ENCODE results near the gene FAM107B. TPM values are rescaled to one million over a fixed set of nuclear protein-coding genes. Genes with fewer than 3 reads are reported as not detected.

FAM107B gene
- total and polyA plus RNA-seq, 7 donors: 12.8 to 111 (median 15.0) TPM

GRCh38 chr10:14536241-14537213 is 238.2 kb downstream of the FAM107B start:
- intact Hi-C loops (cut with DNase I): loop anchor here (5.0 kb wide), 2 partner anchors 286 to 301 kb away; partner anchors contain the start of genes CDNF, HSPA14 and MSANTD7
- H3K27me3 ChIP-seq: no peaks in the 10 kb centered on the region
- H3K9me3 ChIP-seq: no peaks in the 10 kb centered on the region
- no peak overlapping the region for H3K4me3 ChIP-seq
- TF ChIP-seq EP300 (IDR thresholded peaks at IDR 0.05) (no peak), POLR2A (IDR thresholded peaks at IDR 0.05) (no peak), POLR2AphosphoS5 (IDR thresholded peaks at IDR 0.05) (no peak), CTCF (IDR thresholded peaks at IDR 0.05) (peak; percentile 40 to 64 (median 44))
- peak; percentile 82 for DNase-seq
- 66 to 72% methylated on average over 21 of the region's 21 CpGs for WGBS, 2 donors
- H3K4me1 ChIP-seq: peaks cover 0 to 5% (median 0%) of the 10 kb centered on the region in 4 donors
- no peaks in the 10 kb centered on the region for H3K36me3 ChIP-seq
- no peak overlapping the region for H3K27ac ChIP-seq

GRCh38 chr10:14535457-14536130 is 239.1 kb downstream of the FAM107B start:
- Histone ChIP-seq H3K4me3 (no peak overlapping the region), H3K4me1 (peaks cover 0 to 5% (median 0%) of the 10 kb centered on the region in 4 donors), H3K9me3 (no peaks in the 10 kb centered on the region), H3K27ac (no peak overlapping the region), H3K36me3 (no peaks in the 10 kb centered on the region), H3K27me3 (no peaks in the 10 kb centered on the region)
- DNase-seq: no peak
- TF ChIP-seq CTCF (IDR thresholded peaks at IDR 0.05) (no peak), POLR2AphosphoS5 (IDR thresholded peaks at IDR 0.05) (no peak), EP300 (IDR thresholded peaks at IDR 0.05) (no peak), POLR2A (IDR thresholded peaks at IDR 0.05) (no peak)
- 40 to 68% methylated on average over 7 of the region's 7 CpGs for WGBS, 2 donors
- intact Hi-C loops (cut with DNase I): loop anchor here (5.0 kb wide), 2 partner anchors 287 to 302 kb away; partner anchors contain the start of genes CDNF, HSPA14 and MSANTD7

- no peaks in the 10 kb centered on the region for H3K9me3 ChIP-seq
- WGBS, 2 donors: 82 to 90% methylated on average over 7 of the region's 7 CpGs
- intact Hi-C loops (cut with DNase I): no loop called here
- TF ChIP-seq CTCF (IDR thresholded peaks at IDR 0.05) (no peak), POLR2A (IDR thresholded peaks at IDR 0.05) (no peak), EP300 (IDR thresholded peaks at IDR 0.05) (no peak), POLR2AphosphoS5 (IDR thresholded peaks at IDR 0.05) (no peak)
- H3K4me1 ChIP-seq: peaks cover 0 to 5% (median 0%) of the 10 kb centered on the region in 4 donors
- DNase-seq: no peak
- H3K27ac ChIP-seq: no peak overlapping the region
- no peaks in the 10 kb centered on the region for H3K27me3 ChIP-seq
- H3K4me3 ChIP-seq: no peak overlapping the region
- H3K36me3 ChIP-seq: peaks cover 0 to 10% (median 4%) of the 10 kb centered on the region in 4 donors
Observed at GRCh38 chr10:14534152-14534551, 240.5 kb downstream of the FAM107B start.

GRCh38 chr10:14533295-14533694 is 241.4 kb downstream of the FAM107B start:
- intact Hi-C loops (cut with DNase I): no loop called here
- no peak for TF ChIP-seq POLR2AphosphoS5 (IDR thresholded peaks at IDR 0.05)
- TF ChIP-seq POLR2A (IDR thresholded peaks at IDR 0.05): no peak
- no peak for TF ChIP-seq CTCF (IDR thresholded peaks at IDR 0.05)
- no peak for TF ChIP-seq EP300 (IDR thresholded peaks at IDR 0.05)
- H3K36me3 ChIP-seq: peaks cover 0 to 12% (median 4%) of the 10 kb centered on the region in 4 donors

More at GRCh38 chr10:14533295-14533694, 241.4 kb downstream of the FAM107B start:
- no peaks in the 10 kb centered on the region for H3K9me3 ChIP-seq
- H3K27me3 ChIP-seq: no peaks in the 10 kb centered on the region
- H3K4me1 ChIP-seq: peaks cover 0 to 5% (median 0%) of the 10 kb centered on the region in 4 donors
- 76 to 87% methylated on average over 16 of the region's 16 CpGs for WGBS, 2 donors
- no peak overlapping the region for H3K4me3 ChIP-seq
- H3K27ac ChIP-seq: no peak overlapping the region
- no peak for DNase-seq
